Neuron (in vitro differentiated cells): ENCODE data around the gene ZMYM3.
A peak's percentile ranks its signal among the peaks of the same experiment; 100 is the strongest.
"Not testable (repeated sequence)": the region's sequence is repeated elsewhere in the genome, so short reads cannot be mapped to it uniquely, and the experiment has no call there.

Source experiments
- H2AFZ ChIP-seq: one replicate; pipeline ENCODE4 v1.6.1; 2013; ENCODE audit warnings: low read depth, mild to moderate bottlenecking, inconsistent platforms, low read length, moderate library complexity
- H3K27me3 ChIP-seq: one replicate; pipeline ENCODE4 v1.6.1; 2013; ENCODE audit warnings: low read length; ENCODE audit not compliant: insufficient read depth
- H3K36me3 ChIP-seq: one replicate; pipeline ENCODE4 v1.6.1; 2013; ENCODE audit warnings: low read length; ENCODE audit not compliant: insufficient read depth
- H3K4me1 ChIP-seq: one replicate; pipeline ENCODE4 v1.6.1; 2013; ENCODE audit warnings: low read length; ENCODE audit not compliant: insufficient read depth
- H3K4me3 ChIP-seq: 2 replicates; pipeline ENCODE4 v1.5.1; 2013; ENCODE audit warnings: mild to moderate bottlenecking, low read length, moderate library complexity
- H3K9me3 ChIP-seq: one replicate; pipeline ENCODE4 v1.6.1; 2013; ENCODE audit warnings: low read length

The ZMYM3 gene

DNA sequence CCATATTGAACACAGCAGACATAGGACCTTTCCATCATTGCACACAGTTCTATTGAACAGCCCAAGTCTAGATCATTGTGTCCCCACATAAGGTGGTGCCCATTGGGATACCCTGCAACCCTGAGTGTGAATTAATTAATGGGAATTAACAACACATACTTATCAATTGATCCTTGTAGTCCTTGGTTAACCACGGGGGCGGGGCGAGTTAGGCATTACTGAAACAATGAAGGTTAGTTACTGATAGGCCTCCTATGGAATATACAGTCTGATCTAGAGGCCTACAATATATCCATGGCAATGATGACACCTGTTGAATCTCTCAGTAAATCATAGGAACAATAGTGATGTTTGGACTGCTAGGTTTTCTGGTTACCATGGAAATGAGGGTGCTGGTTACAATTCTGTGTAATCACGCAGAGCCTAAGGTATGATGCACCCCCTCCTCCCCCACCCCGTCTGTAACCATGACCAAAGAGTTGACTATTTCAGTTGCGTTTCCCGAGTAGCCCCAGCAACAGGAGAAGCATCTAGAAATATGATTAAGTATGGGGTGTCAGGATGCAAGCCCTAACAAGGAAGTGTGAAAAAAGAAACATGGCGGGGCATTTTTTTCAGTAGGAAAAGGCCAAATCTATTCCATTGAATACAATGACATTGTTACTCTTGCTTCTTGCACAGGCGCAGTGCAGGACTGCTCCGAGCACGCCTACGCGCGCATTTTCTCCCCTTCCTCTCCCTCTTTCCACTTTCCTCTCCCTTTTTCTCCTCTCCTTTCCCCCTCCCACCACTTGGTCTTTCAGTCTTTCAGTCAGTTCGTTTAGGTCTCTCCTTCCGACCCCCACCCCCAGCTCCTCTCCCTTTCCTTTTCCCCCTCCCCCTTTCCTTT is 28.8 kb upstream of the ZMYM3 start:
- H3K36me3 ChIP-seq = peaks cover 13% of the 10 kb centered on the region
- peaks cover 11% of the 10 kb centered on the region for H3K4me1 ChIP-seq
- H2AFZ ChIP-seq = no peak overlapping the region
- H3K27me3 ChIP-seq = no peaks in the 10 kb centered on the region
- no peaks in the 10 kb centered on the region for H3K9me3 ChIP-seq
- peak overlapping the region; percentile 43 for H3K4me3 ChIP-seq

DNA sequence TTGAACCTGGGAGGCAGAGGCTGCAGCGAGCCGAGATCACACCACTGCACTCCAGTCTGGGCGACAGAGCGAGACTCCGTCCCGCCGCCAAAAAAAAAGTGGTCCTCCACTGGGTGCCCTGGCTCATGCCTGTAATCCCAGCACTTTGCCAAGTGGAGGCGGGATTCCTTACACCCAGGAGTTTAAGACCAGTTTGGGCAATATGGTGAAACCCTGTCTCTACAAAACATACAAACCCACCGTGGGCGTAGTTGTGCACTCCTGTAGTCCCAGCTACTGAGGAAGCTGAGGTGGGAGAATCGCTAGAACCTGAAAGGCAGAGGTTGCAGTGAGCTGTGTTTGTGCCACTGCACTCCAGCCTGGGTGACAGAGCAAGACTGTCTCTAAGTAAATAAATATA is 27.4 kb upstream of the ZMYM3 start:
- H3K27me3 ChIP-seq, H2AFZ ChIP-seq, H3K36me3 ChIP-seq: not testable (repeated sequence)

DNA sequence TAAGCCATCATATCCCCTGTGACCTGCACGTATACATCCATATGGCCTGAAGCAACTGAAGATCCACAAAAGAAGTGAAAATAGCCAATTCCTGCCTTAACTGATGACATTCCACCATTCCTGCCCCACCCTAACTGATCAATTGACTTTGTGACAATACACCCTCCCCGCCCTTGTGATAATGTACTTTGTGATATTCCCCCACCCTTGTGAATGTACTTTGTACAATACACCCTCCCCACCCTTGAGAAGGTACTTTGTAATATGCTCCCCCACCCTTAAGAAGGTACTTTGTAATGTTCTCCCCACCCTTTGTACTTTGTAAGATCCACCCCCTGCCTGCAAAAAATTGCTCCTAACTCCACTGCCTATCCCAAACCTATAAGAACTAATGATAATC is 18.4 kb upstream of the ZMYM3 start:
- not testable (repeated sequence) for H3K27me3 ChIP-seq, H2AFZ ChIP-seq, H3K9me3 ChIP-seq, H3K36me3 ChIP-seq, H3K4me1 ChIP-seq, H3K4me3 ChIP-seq

More for the DNA sequence above, 27.4 kb upstream of the ZMYM3 start:
- not testable (repeated sequence) for H3K9me3 ChIP-seq, H3K4me1 ChIP-seq, H3K4me3 ChIP-seq

DNA sequence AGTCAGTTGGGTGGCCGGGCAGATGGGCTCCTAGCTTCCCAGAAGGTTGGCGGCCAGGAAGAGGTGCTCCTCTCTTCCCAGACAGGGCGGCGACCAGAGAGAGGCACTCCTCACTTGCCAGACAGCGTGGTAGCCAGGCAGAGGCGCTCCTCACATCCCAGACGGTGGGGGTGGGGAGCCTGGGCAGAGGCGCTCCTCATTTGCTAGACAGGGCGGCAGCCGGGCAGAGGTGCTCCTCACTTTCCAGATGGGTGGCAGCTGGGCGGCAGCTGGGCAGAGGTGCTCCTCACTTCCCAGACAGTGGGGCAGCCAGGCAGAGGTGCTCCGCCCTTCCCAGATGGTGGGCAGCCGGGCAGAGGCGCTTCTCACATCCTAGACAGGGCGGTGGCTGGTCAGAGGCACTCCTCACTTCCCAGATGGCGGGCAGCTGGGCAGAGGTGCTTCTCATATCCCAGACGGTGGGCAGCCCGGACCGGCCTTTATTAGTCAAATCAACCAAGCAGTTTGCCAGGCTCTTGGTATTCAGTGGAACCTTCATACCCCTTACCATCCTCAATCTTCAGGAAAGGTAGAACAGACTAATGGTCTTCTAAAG is 16.0 kb upstream of the ZMYM3 start:
- Histone ChIP-seq H3K4me1 (no peaks in the 10 kb centered on the region), H3K4me3 (no peak overlapping the region), H2AFZ (no peak overlapping the region), H3K9me3 (no peaks in the 10 kb centered on the region), H3K27me3 (no peaks in the 10 kb centered on the region), H3K36me3 (no peaks in the 10 kb centered on the region)

DNA sequence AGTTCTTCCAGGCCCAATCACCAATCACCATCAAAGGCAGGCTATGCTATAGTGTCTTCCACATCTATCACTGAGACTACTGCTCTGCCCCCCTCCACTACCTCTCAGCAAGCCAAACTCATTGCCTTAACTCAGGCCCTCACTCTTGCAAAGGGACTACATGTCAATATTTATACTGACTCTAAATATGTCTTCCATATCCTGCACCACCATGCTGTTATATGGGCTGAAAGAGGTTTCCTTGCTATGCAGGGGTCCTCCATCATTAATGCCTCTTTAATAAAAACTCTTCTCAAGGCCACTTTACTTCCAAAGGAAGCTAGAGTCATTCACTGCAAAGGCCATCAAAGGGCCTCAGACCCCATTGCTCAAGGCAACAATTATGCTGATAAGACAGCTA is 14.7 kb upstream of the ZMYM3 start:
- not testable (repeated sequence) for H3K4me1 ChIP-seq, H3K4me3 ChIP-seq, H2AFZ ChIP-seq, H3K27me3 ChIP-seq, H3K9me3 ChIP-seq, H3K36me3 ChIP-seq

DNA sequence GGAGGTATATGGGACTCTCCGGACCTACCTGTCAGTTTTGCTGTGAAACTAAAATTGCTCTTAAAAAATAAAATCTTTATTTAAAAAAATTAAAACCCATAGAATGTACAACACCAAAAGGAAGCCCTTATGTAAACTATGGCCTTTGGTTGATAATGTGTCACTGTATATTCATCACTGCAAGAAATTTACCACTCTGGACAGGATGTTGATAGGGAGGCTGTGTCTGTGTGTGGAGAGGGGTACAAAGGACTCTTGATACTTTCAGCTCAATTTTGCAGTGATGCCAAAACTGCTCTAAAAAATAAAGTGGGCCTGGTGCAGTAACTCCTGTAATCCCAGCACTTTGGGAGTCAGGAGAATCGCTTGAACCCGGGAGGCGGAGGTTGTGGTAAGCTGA is 2.9 kb upstream of the ZMYM3 start:
- no peak overlapping the region for H3K4me3 ChIP-seq
- H3K4me1 ChIP-seq = peaks cover 17% of the 10 kb centered on the region
- H3K27me3 ChIP-seq = no peaks in the 10 kb centered on the region
- no peak overlapping the region for H2AFZ ChIP-seq
- no peaks in the 10 kb centered on the region for H3K36me3 ChIP-seq
- no peaks in the 10 kb centered on the region for H3K9me3 ChIP-seq

DNA sequence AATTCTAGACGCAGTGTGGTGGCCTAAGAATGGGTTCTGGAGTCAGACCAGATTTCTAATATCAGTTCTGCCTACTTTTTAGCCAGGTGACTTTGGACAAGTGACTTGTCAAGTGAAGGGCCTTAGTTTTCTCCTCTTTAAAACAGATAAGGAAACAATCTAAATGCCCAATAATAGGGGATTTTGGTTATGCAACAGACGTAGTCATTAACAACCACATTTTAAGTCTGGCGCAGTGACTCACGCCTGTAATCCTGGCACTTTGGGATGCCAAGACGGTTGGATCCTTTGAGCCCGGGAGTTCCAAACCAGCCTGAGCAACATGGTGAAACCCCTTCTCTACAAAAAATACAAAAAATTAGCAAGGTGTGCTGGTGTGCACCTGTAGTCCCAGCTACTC is 2.1 kb upstream of the ZMYM3 start:
- H3K4me3 ChIP-seq = no peak overlapping the region

DNA sequence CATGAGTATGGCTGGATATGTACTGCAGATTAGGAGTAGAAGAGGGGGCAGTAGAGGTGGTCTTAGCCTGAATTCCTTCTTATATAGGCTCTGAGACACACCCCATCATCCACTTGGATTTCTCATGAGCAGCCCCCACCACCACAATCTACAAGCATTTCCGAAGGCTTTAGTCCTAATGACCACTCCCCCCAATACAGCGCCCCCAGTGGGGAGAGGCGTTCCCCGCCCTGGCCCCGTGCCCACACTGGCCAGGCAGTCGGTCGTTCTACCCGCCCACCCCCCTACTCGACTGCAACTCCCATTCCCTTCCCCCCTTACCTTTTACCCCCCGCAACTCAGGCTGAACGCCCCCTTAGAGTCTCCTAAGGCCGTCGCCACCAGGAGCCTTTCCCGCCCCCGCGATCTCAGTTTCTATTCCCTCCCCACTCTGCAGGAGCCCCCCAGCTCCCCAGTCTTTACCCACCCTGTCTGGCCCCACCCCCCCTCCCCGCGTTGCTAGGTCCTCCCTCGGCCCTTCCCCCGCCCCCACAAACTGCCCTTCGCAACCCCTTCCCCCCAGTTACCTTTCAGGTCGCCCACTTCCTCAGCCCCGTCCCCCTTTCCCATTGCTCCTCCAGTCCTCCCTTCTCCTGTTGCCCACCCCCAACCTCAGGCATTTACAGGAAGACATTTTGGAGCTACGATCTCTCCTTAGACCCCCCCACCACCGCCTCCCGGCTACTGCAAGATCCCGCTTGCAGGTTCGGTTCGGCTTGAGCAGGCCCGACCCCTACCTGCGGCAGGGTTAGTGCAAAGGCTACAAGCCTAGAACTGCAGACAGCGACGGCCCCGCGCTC is 468 bp downstream of the ZMYM3 start:
- Histone ChIP-seq H3K4me3 (peak overlapping the region; percentile 65), H3K4me1 (peaks cover 17% of the 10 kb centered on the region), H3K36me3 (peaks cover 26% of the 10 kb centered on the region)

More for the DNA sequence above, 2.1 kb upstream of the ZMYM3 start:
- Histone ChIP-seq H3K36me3 (peaks cover 3% of the 10 kb centered on the region), H2AFZ (peak overlapping the region; percentile 23), H3K27me3 (no peaks in the 10 kb centered on the region), H3K9me3 (no peaks in the 10 kb centered on the region), H3K4me1 (peaks cover 17% of the 10 kb centered on the region)

DNA sequence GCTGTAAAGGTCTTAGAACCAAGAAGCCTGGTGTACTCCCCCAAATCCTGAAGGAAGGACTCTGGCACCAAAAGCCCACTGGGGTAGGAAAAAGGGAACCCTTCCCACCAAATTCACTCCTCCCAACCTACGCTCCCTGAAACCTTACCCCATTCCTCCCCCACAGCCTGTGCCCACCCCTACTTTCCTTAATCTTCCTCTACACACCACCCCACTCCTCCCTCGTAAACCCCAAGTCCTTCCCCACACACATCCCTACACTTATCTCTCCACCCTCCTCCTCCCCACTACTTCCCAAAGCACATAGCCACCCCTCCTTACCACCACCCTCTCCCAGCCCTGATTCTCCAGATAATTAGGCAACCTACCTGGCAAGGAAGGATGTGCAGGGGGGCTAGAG is 1.7 kb downstream of the ZMYM3 start:
- Histone ChIP-seq H3K27me3 (no peaks in the 10 kb centered on the region), H3K4me1 (peaks cover 17% of the 10 kb centered on the region), H3K9me3 (no peaks in the 10 kb centered on the region), H3K4me3 (peak overlapping the region; percentile 65), H2AFZ (no peak overlapping the region), H3K36me3 (peaks cover 38% of the 10 kb centered on the region)

More for the DNA sequence above, 468 bp downstream of the ZMYM3 start:
- H3K27me3 ChIP-seq = no peaks in the 10 kb centered on the region
- H2AFZ ChIP-seq = no peak overlapping the region
- H3K9me3 ChIP-seq = no peaks in the 10 kb centered on the region

DNA sequence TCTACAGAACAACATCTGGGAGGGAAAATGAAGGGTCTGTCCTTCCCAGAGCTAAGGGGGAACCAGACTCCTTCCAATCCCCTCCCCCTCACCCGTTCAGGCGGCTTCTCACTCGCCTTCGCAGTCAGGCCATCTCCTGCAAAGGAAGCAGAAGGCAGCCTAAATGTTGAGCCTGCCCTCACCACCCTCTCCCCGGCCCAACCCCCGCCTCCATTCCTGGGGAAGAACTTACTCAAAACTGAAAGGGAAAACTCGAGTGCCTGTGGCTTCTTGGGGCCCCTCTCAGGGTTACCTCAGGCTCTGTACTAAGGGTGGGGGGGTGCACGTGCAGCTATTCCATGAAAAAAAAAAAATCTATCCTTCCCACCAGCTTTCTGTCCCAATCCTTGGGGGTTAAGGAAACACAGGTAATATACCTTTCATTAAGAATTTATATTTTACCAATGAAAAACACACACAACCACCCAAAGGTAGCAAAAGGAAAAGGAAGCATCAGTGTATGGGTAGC is 2.4 kb downstream of the ZMYM3 start:
- Histone ChIP-seq H3K36me3 (peaks cover 41% of the 10 kb centered on the region), H3K4me3 (no peak overlapping the region), H3K4me1 (peaks cover 17% of the 10 kb centered on the region), H2AFZ (no peak overlapping the region), H3K9me3 (no peaks in the 10 kb centered on the region), H3K27me3 (no peaks in the 10 kb centered on the region)

DNA sequence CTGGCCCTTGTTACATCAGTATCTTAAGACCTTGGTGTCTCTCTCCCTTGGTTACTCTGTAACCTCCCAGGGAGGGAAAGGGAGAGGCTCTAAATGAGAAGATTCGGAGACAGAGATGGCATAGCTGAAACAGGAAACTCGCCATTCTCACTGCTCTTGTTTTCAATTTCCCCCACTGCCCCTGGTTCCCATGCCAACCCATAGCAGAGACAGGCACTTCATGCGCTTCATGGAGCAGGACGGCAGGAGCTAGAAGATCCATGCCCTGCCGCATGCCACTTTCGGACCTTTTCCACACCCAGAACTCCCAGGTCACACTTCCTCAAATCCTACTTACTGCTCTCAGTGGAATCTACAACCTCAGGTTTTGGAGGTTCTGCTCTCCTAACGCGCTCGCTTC is 3.1 kb downstream of the ZMYM3 start:
- H3K9me3 ChIP-seq = no peaks in the 10 kb centered on the region
- no peak overlapping the region for H2AFZ ChIP-seq
- H3K4me1 ChIP-seq = peaks cover 17% of the 10 kb centered on the region
- peaks cover 47% of the 10 kb centered on the region for H3K36me3 ChIP-seq
- no peak overlapping the region for H3K4me3 ChIP-seq
- H3K27me3 ChIP-seq = no peaks in the 10 kb centered on the region

DNA sequence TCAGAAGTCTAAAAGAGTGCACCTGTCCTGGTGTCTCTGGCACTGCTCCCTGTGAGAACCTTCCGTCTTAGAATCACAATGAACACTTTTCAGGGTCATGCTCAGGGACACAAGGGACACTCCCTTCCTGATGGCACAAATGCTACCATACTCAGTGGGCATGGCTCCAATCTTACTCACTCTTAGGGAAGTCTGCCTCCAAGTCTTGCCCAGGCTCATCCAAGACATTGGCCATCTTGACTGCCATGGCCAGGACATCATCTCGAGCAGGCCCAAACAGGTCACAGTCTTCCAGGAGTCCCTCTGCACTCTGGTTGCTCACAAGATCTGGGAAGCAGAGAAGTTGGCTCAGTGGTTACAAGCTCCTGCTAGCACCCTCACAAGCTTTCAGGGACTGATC is 8.8 kb downstream of the ZMYM3 start:
- Histone ChIP-seq H2AFZ (no peak overlapping the region), H3K9me3 (no peaks in the 10 kb centered on the region), H3K36me3 (peaks cover 88% of the 10 kb centered on the region), H3K4me3 (no peak overlapping the region), H3K27me3 (no peaks in the 10 kb centered on the region), H3K4me1 (no peaks in the 10 kb centered on the region)
